Kidney tubule cell (primary cell): ENCODE results near the gene FFAR1.
A peak's percentile ranks its signal among the peaks of the same experiment; 100 is the strongest.
"Not testable (repeated sequence)": the region's sequence is repeated elsewhere in the genome, so short reads cannot be mapped to it uniquely, and the experiment has no call there.

Experiments used
- DNase-seq: peaks from one replicate; pipeline ENCODE4 v3.0.0-alpha.2; 2018; ENCODE audit warnings: low spot score

Gene FFAR1

GRCh38 chr19:35342430-35342829 is 5.3 kb upstream of the FFAR1 start:
- DNase-seq, result no peak

GRCh38 chr19:35344511-35345031 is 3.1 kb upstream of the FFAR1 start:
- DNase-seq, result no peak

GRCh38 chr19:35345671-35346111 is 2.0 kb upstream of the FFAR1 start:
- DNase-seq, result no peak

GRCh38 chr19:35346193-35347052 is 1.3 kb upstream of the FFAR1 start:
- no peak for DNase-seq

- DNase-seq, result no peak
Observed at GRCh38 chr19:35347930-35348298, 212 bp downstream of the FFAR1 start.

GRCh38 chr19:35348911-35349611 is 1.4 kb downstream of the FFAR1 start:
- no peak for DNase-seq

GRCh38 chr19:35349614-35350521 is 2.2 kb downstream of the FFAR1 start:
- no peak for DNase-seq

GRCh38 chr19:35350591-35350990 is 2.9 kb downstream of the FFAR1 start:
- peak; percentile 44 for DNase-seq

GRCh38 chr19:35351411-35352176 is 3.9 kb downstream of the FFAR1 start:
- no peak for DNase-seq

GRCh38 chr19:35352177-35352447 is 4.4 kb downstream of the FFAR1 start:
- DNase-seq, result no peak

- peak; percentile 89 for DNase-seq
Observed at GRCh38 chr19:35352448-35353304, 5.0 kb downstream of the FFAR1 start.

- no peak for DNase-seq
Observed at GRCh38 chr19:35353635-35354034, 5.9 kb downstream of the FFAR1 start.

- no peak for DNase-seq
Observed at GRCh38 chr19:35354898-35355297, 7.2 kb downstream of the FFAR1 start.

- no peak for DNase-seq
Observed at GRCh38 chr19:35355791-35356460, 8.2 kb downstream of the FFAR1 start.

GRCh38 chr19:35357867-35358573 is 10.3 kb downstream of the FFAR1 start, which contains the start of gene FFAR3:
Gene FFAR3 (plus strand): TSS chr19:35358460. CDS start chr19:35358891, 431 bp downstream.
- no peak for DNase-seq

GRCh38 chr19:35358834-35359233 is 11.1 kb downstream of the FFAR1 start:
- not testable (repeated sequence) for DNase-seq

- DNase-seq, result not testable (repeated sequence)
Observed at GRCh38 chr19:35359395-35359794, 11.7 kb downstream of the FFAR1 start.

- DNase-seq, result not testable (repeated sequence)
Observed at GRCh38 chr19:35360081-35360480, 12.4 kb downstream of the FFAR1 start.

GRCh38 chr19:35360880-35361420 is 13.2 kb downstream of the FFAR1 start:
- no peak for DNase-seq
